Brain pericyte (primary cell): ENCODE data around the gene BANK1.

Source experiments
- DNase-seq: peaks from one replicate; pipeline ENCODE4 v3.0.0-alpha.2; 2012; ENCODE audit warnings: low read depth, low spot score

Gene BANK1

DNA sequence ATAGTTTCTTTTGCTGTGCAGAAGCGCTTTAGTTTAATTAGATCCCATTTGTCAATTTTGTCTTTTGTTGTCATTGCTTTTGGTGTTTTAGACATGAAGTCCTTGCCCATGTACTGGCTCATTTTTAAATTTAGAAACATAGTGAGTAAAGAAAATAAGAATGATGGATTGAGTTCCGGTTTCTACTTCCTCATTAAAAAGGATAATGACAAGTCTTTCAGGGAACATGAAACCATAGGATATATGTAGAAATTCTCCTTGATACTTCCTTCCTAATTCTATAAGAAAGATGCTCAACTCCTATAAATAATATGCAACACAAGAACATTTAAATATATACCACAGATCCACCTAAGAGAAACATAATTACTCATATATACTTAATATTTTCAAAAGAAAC lies 240.9 kb downstream of the BANK1 start:
- no peak for DNase-seq

DNA sequence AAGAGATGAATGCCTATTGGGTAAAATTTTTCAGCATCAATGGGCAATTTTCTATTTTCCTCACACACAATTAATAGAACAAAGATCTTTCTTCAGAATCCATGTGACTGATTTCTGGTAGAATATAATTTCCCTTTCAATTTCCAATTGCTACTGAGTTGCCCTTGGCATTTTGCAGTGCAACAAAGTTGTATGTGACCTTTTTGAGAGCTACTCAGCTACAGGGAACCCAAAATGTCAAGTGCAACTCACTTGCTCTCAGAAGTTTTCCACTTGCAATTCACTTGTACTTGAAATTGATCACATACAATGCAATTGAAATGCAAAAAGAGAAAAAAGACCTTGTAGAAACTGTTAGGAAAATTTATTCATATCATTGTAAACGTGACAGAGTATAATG lies 245.5 kb downstream of the BANK1 start:
- DNase-seq = no peak

DNA sequence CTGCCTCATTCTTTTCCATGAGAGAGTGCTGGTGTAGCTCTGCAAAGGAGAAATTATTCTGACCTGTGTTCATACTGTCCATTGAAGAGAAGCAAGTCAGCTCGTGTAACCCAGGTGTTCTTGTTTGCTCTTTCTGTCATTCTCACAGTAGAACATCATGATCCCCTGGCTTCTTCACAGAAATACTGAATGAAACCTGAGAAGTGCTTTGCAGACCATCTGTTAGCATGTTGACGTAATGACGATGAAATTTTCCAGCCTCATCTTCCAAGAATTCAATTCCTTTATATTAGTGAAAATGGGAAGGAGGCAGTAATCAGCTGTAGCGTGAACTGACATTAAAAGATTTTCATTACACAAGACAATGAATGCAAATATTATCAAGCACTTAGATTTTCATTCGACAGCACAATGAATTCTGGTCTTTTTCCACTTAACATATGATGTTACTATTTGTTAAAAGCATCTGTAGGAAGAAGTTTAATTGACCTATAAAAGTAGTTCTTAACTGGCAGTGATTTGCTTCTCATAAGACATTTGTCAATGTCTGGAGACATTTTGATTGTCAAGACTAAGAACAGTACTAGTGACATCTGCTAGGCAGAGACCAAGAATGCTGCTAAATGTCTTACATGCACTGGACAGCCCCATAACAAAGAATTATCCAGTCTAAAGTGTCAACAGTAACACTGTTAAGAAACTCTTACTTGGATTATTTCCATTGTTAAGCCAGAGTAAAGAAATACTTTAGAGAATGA lies 246.3 kb downstream of the BANK1 start:
- no peak for DNase-seq

DNA sequence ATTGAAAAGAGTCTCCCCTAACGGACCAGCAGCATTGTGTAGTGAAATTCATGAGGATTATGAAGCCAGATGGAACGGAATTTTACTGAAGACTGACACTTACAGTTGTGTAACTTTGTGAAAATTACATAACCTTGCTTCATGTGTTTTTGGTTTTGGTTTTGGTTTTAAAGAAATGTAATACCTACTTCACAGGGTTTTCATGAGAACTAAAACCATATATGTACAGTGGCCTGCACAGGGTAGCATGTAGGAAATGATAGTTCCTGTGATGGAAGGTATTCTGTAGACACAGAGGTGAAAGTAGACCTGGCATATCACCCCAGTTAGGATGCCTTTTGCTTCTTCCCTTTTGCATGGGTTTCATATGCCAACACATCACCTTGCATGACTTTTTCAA lies 247.0 kb downstream of the BANK1 start:
- no peak for DNase-seq

DNA sequence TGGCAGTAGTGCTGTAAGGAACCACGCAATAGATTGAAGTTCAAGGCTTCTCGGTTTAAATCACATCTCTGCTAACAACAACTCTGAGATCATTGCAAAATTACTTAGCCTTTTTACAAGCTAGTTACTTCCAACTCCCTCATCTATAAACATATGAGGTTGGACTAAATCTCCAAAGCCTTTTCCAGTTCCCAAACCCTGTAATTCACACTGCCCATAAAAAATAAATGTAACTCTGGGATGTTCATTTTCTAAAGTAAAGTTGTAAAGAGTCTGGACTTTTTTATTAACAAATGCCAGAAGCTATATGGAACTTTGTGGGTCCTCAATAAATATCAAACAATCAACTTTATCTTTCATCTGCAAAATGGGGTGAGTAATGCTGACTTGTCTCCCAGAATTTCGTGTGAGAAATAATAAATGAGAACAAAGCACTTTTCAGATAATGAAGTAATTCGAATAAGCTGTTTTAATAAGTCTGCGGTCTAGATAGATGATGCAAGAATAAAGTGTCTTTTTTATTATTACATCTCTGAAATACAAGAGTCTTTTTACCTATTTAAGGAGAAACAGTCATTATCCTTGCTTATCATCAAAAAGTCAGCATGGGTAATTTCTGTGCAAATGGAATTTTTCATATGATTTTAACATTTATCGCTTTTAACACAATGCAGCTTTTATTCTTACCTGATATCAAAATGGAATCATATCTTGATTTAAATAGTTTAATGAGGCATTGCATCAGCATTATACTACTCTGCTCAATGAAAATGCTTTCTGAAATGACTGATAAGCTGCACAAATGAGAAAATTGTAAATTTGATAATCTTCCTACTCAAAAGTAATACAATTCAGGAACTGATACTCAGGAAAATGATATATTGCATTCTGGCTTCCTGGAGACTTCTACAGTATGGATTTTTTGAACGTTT lies 252.6 kb downstream of the BANK1 start:
- no peak for DNase-seq

DNA sequence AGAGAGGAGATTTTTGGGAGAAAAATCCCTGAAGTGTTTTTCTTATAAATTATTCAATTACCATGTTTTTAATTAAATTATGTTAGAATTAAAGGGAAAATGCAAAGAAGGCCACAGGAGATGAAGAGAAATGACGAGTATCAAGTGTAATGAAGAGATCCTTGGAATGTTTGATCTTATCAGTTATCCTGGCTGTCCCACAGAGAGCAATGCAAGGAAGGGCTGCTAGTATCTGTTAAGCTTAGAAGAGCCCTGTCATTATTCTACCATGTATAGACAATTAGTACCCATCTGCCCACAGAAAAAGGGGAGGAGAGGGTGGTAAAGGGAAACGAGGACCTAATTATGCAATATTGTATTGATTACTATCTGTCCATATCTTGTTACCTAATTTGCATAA lies 257.1 kb downstream of the BANK1 start:
- no peak for DNase-seq

DNA sequence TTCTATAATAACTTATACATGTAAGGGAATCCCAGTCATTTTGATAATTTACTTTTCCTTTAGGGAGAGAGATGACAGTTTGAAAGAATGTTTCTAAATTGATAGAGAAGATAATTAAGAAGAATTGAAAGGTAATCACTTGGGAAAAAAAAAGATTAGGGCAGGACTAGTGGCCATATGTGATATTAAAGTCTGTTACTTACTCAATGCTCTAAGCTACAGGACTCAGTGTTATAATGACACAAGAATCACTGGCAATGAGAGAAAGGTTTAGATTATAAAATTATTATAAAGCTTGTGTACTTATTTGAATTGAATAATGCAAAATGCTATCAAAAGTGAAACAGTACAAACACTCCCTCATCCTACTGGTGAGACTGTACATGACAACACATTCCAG lies 265.3 kb downstream of the BANK1 start:
- DNase-seq = no peak

DNA sequence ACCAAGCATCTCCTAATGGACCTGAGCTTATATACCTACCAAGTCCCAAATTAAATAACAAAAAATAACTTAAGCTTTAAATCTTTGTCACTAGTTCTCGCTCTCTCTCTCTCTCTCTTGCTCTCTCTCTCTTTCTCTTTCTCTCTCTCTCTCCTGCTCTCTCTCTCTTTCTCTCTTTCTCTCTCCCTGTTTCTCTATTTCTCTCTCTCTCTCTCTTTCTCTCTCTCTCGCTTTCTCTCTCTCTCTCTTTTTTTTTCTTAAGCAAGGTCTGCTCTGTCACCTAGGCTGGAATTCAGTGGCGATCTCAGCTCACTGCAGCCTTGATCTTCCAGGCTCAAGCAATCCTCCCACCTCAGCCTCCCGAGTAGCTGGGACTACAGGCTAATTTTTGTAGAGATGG lies 266.6 kb downstream of the BANK1 start:
- no peak for DNase-seq

DNA sequence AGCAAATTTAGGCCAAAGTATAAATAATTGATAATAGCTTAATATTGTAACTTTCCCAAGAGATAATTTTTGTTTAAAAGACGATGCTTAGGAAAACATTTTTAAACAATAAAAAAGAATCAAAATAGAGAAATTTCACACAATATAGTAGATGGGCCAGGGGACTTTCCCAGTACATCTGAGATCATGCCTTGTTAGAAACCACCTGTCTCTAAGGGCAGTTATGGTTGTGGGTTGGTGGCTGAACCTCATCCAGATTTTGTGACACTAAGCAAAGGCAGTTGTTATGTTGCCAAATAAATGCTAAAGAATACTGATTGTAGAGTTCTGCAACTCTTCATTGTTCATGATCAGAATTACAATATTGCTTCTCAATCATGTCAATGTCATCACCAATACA lies 270.6 kb downstream of the BANK1 start:
- DNase-seq = no peak

DNA sequence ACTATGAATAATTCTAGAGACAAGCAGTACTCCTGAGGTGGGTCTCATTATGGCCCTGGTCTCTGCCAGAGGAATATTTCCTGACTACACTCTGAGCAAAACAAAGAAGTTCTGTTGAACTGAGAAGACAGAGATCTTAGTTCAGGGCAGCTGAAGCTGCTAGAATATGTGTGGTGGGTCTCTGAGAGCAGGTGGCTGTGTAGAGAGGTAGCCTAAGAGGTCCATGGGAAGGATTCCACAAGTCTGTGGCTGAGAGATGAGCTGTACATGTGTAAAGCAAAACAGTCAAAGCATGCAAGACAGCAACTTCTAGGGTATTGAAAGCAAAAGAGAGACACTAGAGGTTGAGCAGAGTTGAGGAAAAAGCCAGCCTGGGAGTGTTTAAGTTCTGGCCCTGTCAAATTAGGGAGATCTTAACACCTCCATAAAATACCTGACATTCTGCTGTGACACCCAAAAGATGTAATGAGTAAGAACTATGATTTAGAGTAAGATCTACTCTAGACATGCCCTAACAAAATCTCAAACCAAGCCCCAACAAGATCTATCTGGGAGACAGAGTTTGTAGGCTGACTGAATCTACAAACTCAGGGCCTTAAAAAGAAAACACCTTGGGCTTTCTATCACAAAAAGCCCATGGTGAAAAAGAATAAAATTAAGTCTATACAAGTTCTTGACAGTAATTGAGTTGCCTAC lies 274.4 kb downstream of the BANK1 start:
- DNase-seq = no peak

DNA sequence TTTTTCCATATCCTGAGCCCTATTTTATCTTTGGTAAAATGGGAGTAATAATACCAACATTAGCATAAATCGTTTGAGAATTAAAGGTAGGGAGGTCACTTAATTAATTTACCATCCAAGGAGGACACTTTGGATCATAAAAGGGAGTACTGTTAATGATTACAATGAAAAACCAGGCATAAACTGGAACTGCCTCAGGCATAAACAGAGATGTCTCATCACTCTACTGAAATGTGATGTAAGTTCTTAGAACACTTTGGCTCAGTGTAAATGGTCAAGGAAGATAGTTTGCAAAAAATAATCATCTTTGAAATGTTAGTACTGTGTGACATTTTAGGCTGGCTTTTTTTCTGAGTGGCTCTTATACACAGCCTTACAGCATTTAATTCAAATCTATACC lies 286.1 kb downstream of the BANK1 start:
- no peak for DNase-seq

DNA sequence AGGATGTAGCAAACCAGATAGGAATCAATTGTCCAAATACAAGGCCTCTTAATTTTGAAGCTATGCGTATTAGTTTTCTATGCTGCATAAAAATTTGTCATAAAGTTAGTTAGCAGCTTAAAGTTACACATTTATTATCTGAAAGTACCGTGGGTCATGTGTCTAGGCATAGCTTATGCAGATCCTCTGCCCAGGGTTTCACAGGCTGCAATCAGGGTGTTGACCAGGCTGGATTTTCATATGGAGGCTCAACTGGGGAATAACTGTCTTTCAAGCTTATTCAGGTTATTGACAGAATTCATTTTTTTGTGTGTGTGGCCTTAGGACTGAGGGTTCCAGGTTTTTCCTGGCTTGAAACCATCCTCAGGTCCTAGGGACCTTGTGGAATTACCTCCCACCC lies 289.7 kb downstream of the BANK1 start:
- DNase-seq = no peak

DNA sequence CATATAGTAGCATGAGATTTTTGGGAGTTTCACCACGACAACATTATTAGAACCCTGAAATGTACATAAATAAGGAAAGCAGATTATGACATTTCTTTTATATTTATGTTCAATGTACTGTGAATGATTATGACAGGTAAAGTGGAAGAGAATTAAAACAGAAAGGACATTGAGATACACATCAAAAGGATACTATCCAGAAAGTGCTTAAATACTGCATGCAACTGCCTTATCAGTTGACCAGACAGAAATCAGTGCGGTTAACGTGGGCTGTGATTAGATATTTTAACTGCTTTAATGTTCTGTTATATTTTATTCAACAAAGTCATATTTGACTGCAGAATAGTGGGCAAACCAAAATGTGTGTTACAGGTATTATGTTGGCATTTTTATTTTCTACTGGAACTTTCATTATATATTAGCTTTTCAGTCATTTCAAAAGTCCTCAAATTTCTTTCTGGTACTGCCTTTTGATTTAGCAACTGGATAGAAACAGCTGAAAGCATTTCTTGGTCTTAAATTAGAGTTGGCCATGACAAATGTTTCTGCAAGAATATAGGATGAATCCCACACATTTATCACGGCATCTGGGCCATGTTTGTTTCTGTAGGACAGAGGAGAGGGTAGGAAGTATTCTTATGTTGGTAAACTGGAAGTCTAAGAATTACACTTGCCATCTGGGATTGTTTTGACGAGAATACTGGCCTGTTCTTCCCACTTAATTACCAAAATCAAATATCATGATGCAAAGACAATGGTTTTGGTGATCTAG lies 299.5 kb downstream of the BANK1 start:
- DNase-seq = no peak

DNA sequence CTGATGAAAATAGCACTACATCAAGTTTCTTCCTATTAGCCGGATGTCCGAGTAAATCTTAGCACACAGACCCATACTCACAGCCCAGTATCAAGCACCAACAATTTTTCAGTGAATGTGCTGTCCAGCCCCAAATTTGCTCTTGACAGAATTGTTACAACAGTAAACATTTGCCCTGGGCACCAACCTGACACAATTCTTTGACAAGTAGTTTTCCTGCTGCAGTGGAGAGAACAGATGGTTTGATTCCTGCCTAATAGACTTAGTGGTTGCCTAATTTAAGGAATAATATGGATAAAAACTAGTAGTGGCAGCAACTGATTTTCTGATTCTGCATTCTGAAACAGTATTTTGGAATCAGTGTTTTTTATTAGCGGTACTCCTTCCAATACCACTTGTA lies 301.1 kb downstream of the BANK1 start:
- DNase-seq = no peak

DNA sequence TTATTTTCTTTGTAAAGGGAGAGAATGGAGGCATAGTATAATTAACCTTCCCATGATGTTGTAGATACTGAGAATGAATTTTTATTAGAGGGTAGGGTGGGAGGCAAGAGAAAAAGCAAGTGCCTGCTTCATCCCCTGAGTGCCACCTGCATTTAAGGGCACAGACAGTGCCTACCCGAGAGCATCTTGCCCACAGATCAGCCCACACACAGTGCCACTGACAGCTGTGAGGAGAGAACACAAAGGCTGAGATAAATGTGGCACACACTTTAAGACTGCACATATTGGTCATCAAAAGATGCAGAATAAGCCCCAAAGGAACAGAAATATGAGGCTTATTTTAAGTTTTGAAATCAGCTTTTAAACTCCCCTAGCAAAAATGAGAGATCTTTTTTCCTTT lies 304.0 kb downstream of the BANK1 start:
- no peak for DNase-seq

DNA sequence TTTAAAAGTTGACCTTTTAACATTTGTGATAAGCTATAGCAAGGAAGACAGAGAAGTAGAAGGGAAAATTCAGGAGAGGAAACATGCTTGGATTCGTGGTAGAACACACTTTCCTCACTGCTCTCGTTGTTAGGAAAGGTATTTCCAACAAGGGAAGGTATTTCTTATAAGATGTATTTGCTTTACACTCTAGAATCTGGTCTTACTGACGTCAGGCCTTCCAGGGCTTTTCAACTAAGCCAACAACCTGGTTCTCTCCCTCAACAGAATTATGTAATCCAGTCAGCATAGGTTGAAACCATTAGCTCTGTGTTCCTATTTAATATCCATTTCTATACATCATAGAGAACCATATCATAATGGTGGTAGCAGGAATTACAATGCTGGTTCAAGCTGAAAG lies 312.8 kb downstream of the BANK1 start:
- DNase-seq = no peak

DNA sequence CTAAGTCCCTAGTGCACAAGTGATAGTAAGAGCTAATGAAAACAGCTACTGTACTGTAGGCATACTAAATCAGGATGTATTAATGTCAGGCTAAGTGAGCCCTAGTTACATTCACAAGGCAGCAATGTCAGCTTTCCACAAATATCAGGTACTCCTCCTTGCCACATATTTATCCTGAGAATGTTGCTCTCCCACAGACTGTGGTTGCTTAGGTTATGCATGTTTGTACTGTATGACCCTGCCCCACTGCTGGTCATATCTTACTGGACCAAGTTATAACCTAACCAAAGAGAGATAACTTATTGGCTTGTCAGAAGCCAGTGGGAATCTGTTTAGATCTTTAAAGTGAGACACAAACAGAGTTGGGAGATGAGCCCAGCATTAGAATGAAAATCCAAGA lies 313.7 kb downstream of the BANK1 start:
- no peak for DNase-seq

DNA sequence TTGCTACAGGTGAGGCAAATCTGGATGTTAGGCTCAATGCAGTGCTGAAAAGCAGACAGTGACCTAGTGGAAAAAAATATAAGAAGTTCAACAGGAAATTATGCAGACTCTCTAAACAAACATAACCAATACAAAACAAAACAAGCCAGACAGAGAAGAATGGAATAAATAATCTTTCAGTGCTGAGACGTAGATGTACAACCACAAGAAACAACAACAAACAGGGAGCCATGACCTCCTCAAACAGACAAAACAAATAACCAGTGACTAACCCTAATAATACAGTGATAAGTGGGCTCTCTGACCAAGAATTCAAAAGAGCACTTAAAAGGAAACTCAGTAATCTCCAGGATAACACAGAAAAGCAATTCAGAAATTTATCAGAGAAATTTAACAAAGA lies 315.5 kb downstream of the BANK1 start:
- DNase-seq = no peak

DNA sequence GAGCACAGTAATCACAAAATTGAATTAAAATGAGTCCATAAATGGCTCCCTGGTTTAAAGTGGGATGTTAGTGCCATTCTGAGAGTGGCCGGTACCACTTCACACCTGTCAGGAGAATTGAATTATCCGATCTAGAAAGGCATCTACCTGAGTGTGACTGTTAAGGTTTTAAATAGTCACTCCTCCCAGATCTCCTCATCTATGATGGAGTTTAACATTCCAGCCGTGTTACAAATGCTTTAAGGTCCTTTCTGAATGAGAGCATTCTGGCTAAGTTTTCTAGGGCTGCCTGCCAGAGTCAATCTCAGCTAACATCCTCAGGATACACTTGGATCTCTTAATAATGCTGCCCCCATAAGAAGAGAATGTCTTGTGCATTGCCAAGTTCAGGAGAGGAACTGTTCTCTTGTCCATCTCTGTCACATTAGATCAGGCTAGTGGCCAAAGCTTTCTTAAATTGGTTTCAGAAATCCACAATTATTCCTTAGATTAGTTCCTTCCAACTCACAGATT lies 323.6 kb downstream of the BANK1 start:
- DNase-seq = no peak

DNA sequence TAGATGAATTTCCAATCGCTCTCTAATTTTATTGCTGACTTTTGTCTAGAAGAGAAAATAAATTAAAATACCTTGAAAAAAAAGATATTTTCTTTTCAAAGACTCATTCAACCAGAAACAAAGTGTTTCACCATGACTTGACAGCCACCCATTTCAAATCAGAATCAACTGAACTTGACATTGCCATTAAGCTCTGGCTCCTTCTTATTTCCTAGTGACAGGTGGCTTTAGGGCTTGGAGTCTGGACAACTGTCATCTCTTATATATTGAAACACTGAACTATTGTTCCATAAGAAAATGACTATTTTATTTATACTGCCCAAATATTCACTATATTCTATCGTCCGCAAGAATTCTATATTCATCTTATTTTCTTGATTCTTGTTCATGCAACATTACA lies 325.6 kb downstream of the BANK1 start:
- DNase-seq = no peak

DNA sequence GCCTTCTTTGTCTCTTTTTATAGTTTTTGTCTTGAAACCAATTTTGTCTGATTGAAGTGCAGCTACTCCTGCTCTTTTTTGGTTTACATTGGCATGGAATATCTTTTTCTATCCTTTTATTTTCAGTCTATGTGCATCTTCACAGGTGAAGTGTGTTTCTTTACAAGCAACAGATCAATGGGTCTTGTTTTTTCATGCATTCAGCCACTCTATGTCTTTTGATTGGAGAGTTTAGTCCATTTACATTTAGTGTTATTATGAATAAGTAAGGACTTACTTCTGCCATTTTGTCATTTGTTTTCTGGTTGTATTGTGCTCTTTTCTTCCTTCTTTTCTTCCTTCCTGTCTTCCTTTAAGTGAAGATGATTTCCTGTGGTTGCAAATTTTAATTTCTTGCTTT lies 330.3 kb downstream of the BANK1 start:
- DNase-seq = no peak
